H9 (cell line): ENCODE results near the gene PITPNB. TPM values are rescaled to one million over a fixed set of nuclear protein-coding genes. Genes with fewer than 3 reads are reported as not detected.

Experiments
- DNase-seq: peaks from one replicate; pipeline ENCODE4 v3.0.0-alpha.2; 2017
- H2AFZ ChIP-seq: one replicate; pipeline ENCODE4 v1.6.1; 2013; ENCODE audit warnings: mild to moderate bottlenecking, low read length, control low read depth, moderate library complexity
- H2AK5ac ChIP-seq: 2 replicates; pipeline ENCODE4 v1.6.1; 2013; ENCODE audit warnings: low read length, control low read depth, mixed read lengths; ENCODE audit not compliant: insufficient read length
- H2BK120ac ChIP-seq: one replicate; pipeline ENCODE4 v1.6.1; 2013; ENCODE audit warnings: low read depth, mild to moderate bottlenecking, low read length, control low read depth, inconsistent platforms; ENCODE audit not compliant: poor library complexity, severe bottlenecking
- H2BK12ac ChIP-seq: 2 replicates; pipeline ENCODE4 v1.6.1; 2013; ENCODE audit warnings: low read length, control low read depth, mixed read lengths, low read depth; ENCODE audit not compliant: insufficient read length
- H2BK15ac ChIP-seq: 2 replicates; pipeline ENCODE4 v1.6.1; 2013; ENCODE audit warnings: low read depth, low read length, control low read depth
- H2BK20ac ChIP-seq: one replicate; pipeline ENCODE4 v1.6.1; 2013; ENCODE audit warnings: low read depth, mild to moderate bottlenecking, low read length, control low read depth, inconsistent platforms; ENCODE audit not compliant: poor library complexity, severe bottlenecking
- H2BK5ac ChIP-seq: 2 replicates; pipeline ENCODE4 v1.6.1; 2013; ENCODE audit warnings: low read length, control low read depth, mixed read lengths; ENCODE audit not compliant: insufficient read length
- H3K14ac ChIP-seq: 2 replicates; pipeline ENCODE4 v1.6.1; 2013; ENCODE audit warnings: low read length, control low read depth; ENCODE audit not compliant: insufficient read depth
- H3K18ac ChIP-seq: 2 replicates; pipeline ENCODE4 v1.6.1; 2013; ENCODE audit warnings: low read depth, mild to moderate bottlenecking, mixed read lengths, low read length, control low read depth; ENCODE audit not compliant: insufficient read length
- H3K23ac ChIP-seq: 2 replicates; pipeline ENCODE4 v1.6.1; 2013; ENCODE audit warnings: low read length, control low read depth, mixed read lengths, low read depth; ENCODE audit not compliant: insufficient read length
- H3K23me2 ChIP-seq: 2 replicates; pipeline ENCODE4 v1.6.1; 2013; ENCODE audit warnings: low read depth, mild to moderate bottlenecking, mixed read lengths, low read length, control low read depth; ENCODE audit not compliant: insufficient read length, poor library complexity, severe bottlenecking
- H3K27ac ChIP-seq: 2 replicates; pipeline ENCODE4 v1.5.1; 2013; ENCODE audit warnings: low read length, control low read depth, mixed read lengths, low read depth; ENCODE audit not compliant: insufficient read length
- H3K27me3 ChIP-seq: 2 replicates; pipeline ENCODE4 v1.6.1; 2013; ENCODE audit warnings: low read length, control low read depth, inconsistent platforms; ENCODE audit not compliant: insufficient read depth
- H3K4ac ChIP-seq: 2 replicates; pipeline ENCODE4 v1.6.1; 2013; ENCODE audit warnings: low read depth, mild to moderate bottlenecking, control low read depth, inconsistent platforms, low read length, moderate library complexity
- H3K4me1 ChIP-seq: 2 replicates; pipeline ENCODE4 v1.6.1; 2013; ENCODE audit warnings: low read length, control low read depth, inconsistent platforms; ENCODE audit not compliant: insufficient read depth
- H3K4me2 ChIP-seq: 2 replicates; pipeline ENCODE4 v1.6.1; 2013; ENCODE audit warnings: low read length, control low read depth, mixed read lengths; ENCODE audit not compliant: insufficient read length, insufficient read depth
- H3K56ac ChIP-seq: 2 replicates; pipeline ENCODE4 v1.6.1; 2013; ENCODE audit warnings: low read depth, mild to moderate bottlenecking, mixed read lengths, low read length, control low read depth; ENCODE audit not compliant: insufficient read length
- H3K79me1 ChIP-seq: 2 replicates; pipeline ENCODE4 v1.6.1; 2013; ENCODE audit warnings: low read depth, mild to moderate bottlenecking, moderate library complexity, low read length, control low read depth, inconsistent platforms; ENCODE audit not compliant: insufficient read depth, poor library complexity, severe bottlenecking
- H3K79me2 ChIP-seq: 2 replicates; pipeline ENCODE4 v1.6.1; 2013; ENCODE audit warnings: low read length, control low read depth, inconsistent platforms; ENCODE audit not compliant: insufficient read depth
- H3K9ac ChIP-seq: 2 replicates; pipeline ENCODE4 v1.6.1; 2013; ENCODE audit warnings: low read length, control low read depth, mixed read lengths; ENCODE audit not compliant: insufficient read length; ENCODE audit errors: extremely low read depth
- H3K9me3 ChIP-seq: one replicate; pipeline ENCODE4 v1.6.1; 2013; ENCODE audit warnings: low read depth, low read length, inconsistent platforms; ENCODE audit not compliant: control insufficient read depth
- H3T11ph ChIP-seq: one replicate; pipeline ENCODE4 v1.6.1; 2013; ENCODE audit warnings: mild to moderate bottlenecking, low read length, control low read depth, inconsistent platforms
- H4K20me1 ChIP-seq: one replicate; pipeline ENCODE4 v1.6.1; 2013; ENCODE audit not compliant: control insufficient read depth, insufficient read length, insufficient read depth
- H4K5ac ChIP-seq: 2 replicates; pipeline ENCODE4 v1.6.1; 2013; ENCODE audit warnings: low read depth, mild to moderate bottlenecking, mixed read lengths, low read length, control low read depth; ENCODE audit not compliant: insufficient read length
- H4K8ac ChIP-seq: replicated peaks from 2 replicates; pipeline ENCODE4 v1.6.1; 2013; ENCODE audit warnings: low read length, control low read depth, mixed read lengths, low read depth; ENCODE audit not compliant: insufficient read length
- H4K91ac ChIP-seq: 2 replicates; pipeline ENCODE4 v1.6.1; 2013; ENCODE audit warnings: low read depth, mild to moderate bottlenecking, moderate library complexity, mixed read lengths, low read length, control low read depth; ENCODE audit not compliant: insufficient read length
- H3K27ac Mint-ChIP-seq, 3 experiments: 2 replicates in 2 of 3; 3 replicates in 1 of 3; pipeline ENCODE4 v1.8.0; 2020 to 2021; ENCODE audit warnings: mixed read lengths in 3 of 3, mild to moderate bottlenecking in 1 of 3, moderate library complexity in 1 of 3
- H3K27me3 Mint-ChIP-seq: 2 replicates; pipeline ENCODE4 v1.8.0; 2021; ENCODE audit warnings: low read depth, mild to moderate bottlenecking, moderate library complexity, mixed read lengths
- H3K36me3 Mint-ChIP-seq, 3 experiments: 2 replicates in 2 of 3; 3 replicates in 1 of 3; pipeline ENCODE4 v1.8.0; 2020 to 2021; ENCODE audit warnings: low read depth in 3 of 3, mixed read lengths in 3 of 3; ENCODE audit not compliant: insufficient read depth in 1 of 3
- H3K4me1 Mint-ChIP-seq, 2 experiments: 2 replicates each; pipeline ENCODE4 v1.8.0; 2020; ENCODE audit warnings: mixed read lengths in 2 of 2
- H3K4me3 Mint-ChIP-seq, 2 experiments: 2 replicates in 1 of 2; 3 replicates in 1 of 2; pipeline ENCODE4 v1.8.0; 2020 to 2021; ENCODE audit warnings: mild to moderate bottlenecking in 2 of 2, mixed read lengths in 2 of 2, moderate library complexity in 1 of 2
- H3K9me3 Mint-ChIP-seq, 2 experiments: 2 replicates in 1 of 2; 3 replicates in 1 of 2; pipeline ENCODE4 v1.8.0; 2020; ENCODE audit warnings: mild to moderate bottlenecking in 2 of 2, mixed read lengths in 2 of 2, moderate library complexity in 1 of 2
- CTCF ChIP-seq: fragments of 200-600 bp; sonication (generic); conservative IDR thresholded peaks from 3 replicates; pipeline ENCODE4 v1.8.0; 2021; ENCODE audit warnings: antibody characterized with exemption, mild to moderate bottlenecking
- WGBS: extraction: QIAGEN DNeasy Blood & Tissue Kit; methylation state at CpG from one replicate; pipeline ENCODE4 v1.1.7; 2013; ENCODE audit warnings: missing lambda C conversion rate, low lambda C conversion rate, mixed read lengths; ENCODE audit not compliant: insufficient read length; ENCODE audit errors: extremely low coverage; 5-methylcytosine and 5-hydroxymethylcytosine counted together
- total RNA-seq: library from RNA; stranded (reverse); gene quantifications from 2 replicates; pipeline ENCODE4 v1.2.1, GENCODE V29; 2021

The PITPNB gene
- total RNA-seq, 1 experiment from 2014 or later: 106 TPM

GRCh38 chr22:27876684-27877083, 42.4 kb downstream of the PITPNB start:
- no peak overlapping the region for H3K4me3 Mint-ChIP-seq
- H3K14ac ChIP-seq: no peak overlapping the region
- no peaks in the 10 kb centered on the region for H3K9me3 ChIP-seq
- no peaks in the 10 kb centered on the region for H3K23me2 ChIP-seq
- H2AFZ ChIP-seq: no peak overlapping the region
- H2AK5ac ChIP-seq: no peak overlapping the region
- H3K27me3 ChIP-seq: no peaks in the 10 kb centered on the region
- no CpG with 5 or more reads among the region's 1 CpG for WGBS
- no peak overlapping the region for H2BK5ac ChIP-seq
- no peak for TF ChIP-seq CTCF
- no peak overlapping the region for H3K27ac ChIP-seq
- H2BK20ac ChIP-seq: no peak overlapping the region
- no peak overlapping the region for H3K4ac ChIP-seq
- no peak for DNase-seq
- no peak overlapping the region for H3K4me2 ChIP-seq
- H4K91ac ChIP-seq: no peak overlapping the region
- no peak overlapping the region for H2BK12ac ChIP-seq
- H3K4me1 ChIP-seq: no peaks in the 10 kb centered on the region; the same call in 1 of the 2 replicates
- H3K18ac ChIP-seq: no peak overlapping the region
- H2BK120ac ChIP-seq: no peak overlapping the region
- peaks cover 1% of the 10 kb centered on the region; the same call in 1 of the 2 replicates for H3K79me2 ChIP-seq
- no peak overlapping the region for H3K56ac ChIP-seq
- H2BK15ac ChIP-seq: no peak overlapping the region
- no peaks in the 10 kb centered on the region for H4K20me1 ChIP-seq
- H4K8ac ChIP-seq: no peak overlapping the region
- peaks cover 15 to 30% of the 10 kb centered on the region in 2 experiments for H3K4me1 Mint-ChIP-seq
- H3K27ac Mint-ChIP-seq: no peak overlapping the region
- H3K79me1 ChIP-seq: peaks cover 3% of the 10 kb centered on the region
- no peaks in the 10 kb centered on the region for H3K9me3 Mint-ChIP-seq
- H3K36me3 Mint-ChIP-seq: peaks cover 7 to 19% (median 12%) of the 10 kb centered on the region in 3 experiments; a peak in 6 of 7 replicates
- no peak overlapping the region for H3K23ac ChIP-seq
- H3K9ac ChIP-seq: no peak overlapping the region
- H3T11ph ChIP-seq: no peak overlapping the region
- H4K5ac ChIP-seq: no peak overlapping the region
- H3K27me3 Mint-ChIP-seq: no peaks in the 10 kb centered on the region
